ACC112 (cell line): ENCODE data around the gene AGBL1.
"Not testable (repeated sequence)": the region's sequence is repeated elsewhere in the genome, so short reads cannot be mapped to it uniquely, and the experiment has no call there.

Experiments used
- H2AFZ ChIP-seq: fragments of 200-600 bp; sonication (generic); one replicate; pipeline ENCODE4 v1.6.0; 2017; ENCODE audit warnings: antibody characterized with exemption, low read length; ENCODE audit not compliant: unreplicated experiment
- H3K27ac ChIP-seq: fragments of 200-600 bp; sonication (generic); 2 replicates; pipeline ENCODE4 v1.5.1; 2014; ENCODE audit warnings: low read depth, mild to moderate bottlenecking, antibody characterized with exemption, low read length, moderate library complexity
- H3K27me3 ChIP-seq: fragments of 200-600 bp; sonication (generic); 2 replicates; pipeline ENCODE4 v1.6.1; 2014; ENCODE audit warnings: mild to moderate bottlenecking, antibody characterized with exemption, low read length, moderate library complexity, mixed read lengths; ENCODE audit not compliant: insufficient read depth
- H3K36me3 ChIP-seq: fragments of 200-600 bp; sonication (generic); 2 replicates; pipeline ENCODE4 v1.6.1; 2016; ENCODE audit warnings: mild to moderate bottlenecking, antibody characterized with exemption, low read length, moderate library complexity, mixed read lengths; ENCODE audit not compliant: insufficient read depth
- H3K4me1 ChIP-seq: fragments of 200-600 bp; sonication (generic); one replicate; pipeline ENCODE4 v1.6.1; 2016; ENCODE audit warnings: low read length, mixed read lengths; ENCODE audit not compliant: insufficient read depth, unreplicated experiment, control insufficient read depth
- H3K4me3 ChIP-seq: fragments of 200-600 bp; sonication (generic); 2 replicates; pipeline ENCODE4 v1.5.1; 2014; ENCODE audit warnings: mild to moderate bottlenecking, low read depth, low read length
- H3K79me2 ChIP-seq: fragments of 200-600 bp; sonication (generic); one replicate; pipeline ENCODE4 v1.6.0; 2016; ENCODE audit warnings: low read length; ENCODE audit not compliant: control insufficient read depth, unreplicated experiment, insufficient read depth

AGBL1 gene

DNA sequence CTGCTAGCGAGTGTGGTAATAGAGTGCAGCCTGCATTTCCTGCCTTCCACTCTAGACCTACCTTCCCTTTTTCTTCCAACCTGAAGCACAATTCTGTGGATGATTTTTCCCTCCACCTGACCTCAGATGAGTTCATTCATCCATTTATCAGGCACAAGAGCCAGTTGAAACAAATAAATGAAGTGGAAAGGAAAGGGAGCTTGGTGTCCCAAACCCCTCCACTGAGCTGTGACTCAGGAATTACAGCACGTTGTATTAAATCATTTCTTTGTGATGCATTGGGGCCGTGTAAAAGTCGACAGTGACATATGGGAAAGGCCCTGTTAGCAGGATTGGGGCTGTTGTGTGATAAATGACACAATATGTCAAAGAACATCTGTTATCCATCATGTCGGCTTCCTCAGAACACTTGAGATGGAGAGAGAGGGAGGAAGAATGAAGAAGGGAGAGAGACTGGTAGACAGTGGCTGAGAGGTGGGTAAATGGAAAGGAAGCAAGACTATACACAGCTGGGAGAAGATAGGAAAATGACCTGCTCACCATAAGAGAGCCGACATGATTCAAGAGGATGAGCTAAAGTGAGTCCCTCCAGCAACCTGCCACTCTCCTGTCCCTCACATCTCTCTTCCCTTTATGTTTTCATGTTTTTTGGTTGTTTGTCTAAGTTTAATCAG is 366.0 kb downstream of the AGBL1 start:
- H3K79me2 ChIP-seq, result no peaks in the 10 kb centered on the region
- no peak overlapping the region for H2AFZ ChIP-seq
- no peak overlapping the region for H3K4me3 ChIP-seq
- no peak overlapping the region for H3K27ac ChIP-seq
- H3K36me3 ChIP-seq, result no peaks in the 10 kb centered on the region
- H3K4me1 ChIP-seq, result no peaks in the 10 kb centered on the region
- no peaks in the 10 kb centered on the region for H3K27me3 ChIP-seq

DNA sequence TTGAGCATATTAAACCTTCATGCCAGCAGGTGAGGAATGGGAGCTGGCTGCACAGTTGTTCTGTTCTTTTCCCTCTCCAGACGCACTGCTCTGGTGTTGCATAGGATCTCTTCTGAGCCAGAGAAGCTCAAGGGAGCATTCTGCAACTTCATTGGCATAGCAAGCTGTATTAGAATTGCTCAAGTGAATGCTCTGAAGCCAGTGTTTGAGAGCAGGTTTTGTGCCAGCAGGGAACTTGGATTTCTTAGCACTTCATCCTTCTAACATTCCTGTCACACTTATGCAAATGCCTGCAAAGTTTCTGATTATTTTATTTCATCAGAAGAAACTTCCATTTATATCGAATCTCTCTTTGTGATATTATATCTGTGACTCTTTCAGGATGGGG is 366.6 kb downstream of the AGBL1 start:
- H3K79me2 ChIP-seq, result no peaks in the 10 kb centered on the region
- H3K27me3 ChIP-seq, result no peaks in the 10 kb centered on the region
- H3K4me1 ChIP-seq, result no peaks in the 10 kb centered on the region

DNA sequence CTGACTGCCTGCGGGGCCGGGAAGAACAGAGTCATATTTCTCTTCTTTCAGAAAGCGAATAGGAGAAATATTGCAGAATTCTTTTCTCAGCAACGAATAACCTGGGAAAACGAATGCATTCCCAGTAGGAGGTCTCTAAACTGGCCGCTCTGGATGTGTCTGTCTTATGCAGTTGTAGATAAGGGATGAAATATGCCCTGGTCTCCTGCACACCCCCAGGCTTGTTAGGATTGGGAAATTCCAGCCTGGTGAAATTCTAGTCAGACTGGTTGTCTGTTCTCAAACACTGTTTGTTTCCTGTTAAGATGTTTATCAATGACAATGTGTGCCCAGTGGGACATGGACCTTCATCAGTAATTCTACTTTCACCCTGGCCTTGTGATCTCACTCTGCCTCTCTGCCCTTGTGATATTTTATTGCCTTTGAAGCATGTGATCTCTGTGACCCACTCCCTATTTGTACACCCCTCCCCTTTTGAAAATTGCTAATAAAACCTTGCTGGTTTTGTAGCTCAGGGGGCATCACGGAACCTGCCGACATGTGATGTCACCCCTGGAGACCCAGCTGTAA is 385.9 kb downstream of the AGBL1 start:
- H3K27ac ChIP-seq, H3K4me3 ChIP-seq, H3K4me1 ChIP-seq, H2AFZ ChIP-seq, H3K79me2 ChIP-seq, H3K27me3 ChIP-seq, H3K36me3 ChIP-seq: not testable (repeated sequence)

More for the DNA sequence above, 366.6 kb downstream of the AGBL1 start:
- no peaks in the 10 kb centered on the region for H3K36me3 ChIP-seq
- no peak overlapping the region for H2AFZ ChIP-seq
- H3K4me3 ChIP-seq, result no peak overlapping the region
- no peak overlapping the region for H3K27ac ChIP-seq

DNA sequence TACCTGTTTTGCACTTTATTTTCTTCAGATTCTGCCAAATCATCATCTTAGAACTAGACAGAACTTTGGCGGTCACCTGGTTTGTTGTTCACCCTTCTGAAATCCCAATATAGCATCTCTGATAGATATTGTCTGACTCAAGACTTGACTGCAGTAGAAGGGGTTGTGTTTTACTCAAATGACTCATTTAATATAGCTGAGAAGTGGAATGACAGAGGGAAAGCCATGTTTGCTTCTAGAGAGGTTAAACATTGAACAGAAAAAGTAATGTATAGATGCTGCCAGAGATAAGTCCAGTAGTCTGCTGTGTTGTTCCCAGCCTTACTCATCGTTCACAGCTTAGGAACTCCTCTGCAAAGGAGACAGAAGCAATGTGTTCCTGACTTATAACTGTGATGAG is 402.0 kb downstream of the AGBL1 start:
- no peaks in the 10 kb centered on the region for H3K4me1 ChIP-seq
- no peak overlapping the region for H2AFZ ChIP-seq
- no peaks in the 10 kb centered on the region for H3K27me3 ChIP-seq
- no peak overlapping the region for H3K4me3 ChIP-seq
- H3K79me2 ChIP-seq, result no peaks in the 10 kb centered on the region
- H3K27ac ChIP-seq, result no peak overlapping the region
- no peaks in the 10 kb centered on the region for H3K36me3 ChIP-seq

DNA sequence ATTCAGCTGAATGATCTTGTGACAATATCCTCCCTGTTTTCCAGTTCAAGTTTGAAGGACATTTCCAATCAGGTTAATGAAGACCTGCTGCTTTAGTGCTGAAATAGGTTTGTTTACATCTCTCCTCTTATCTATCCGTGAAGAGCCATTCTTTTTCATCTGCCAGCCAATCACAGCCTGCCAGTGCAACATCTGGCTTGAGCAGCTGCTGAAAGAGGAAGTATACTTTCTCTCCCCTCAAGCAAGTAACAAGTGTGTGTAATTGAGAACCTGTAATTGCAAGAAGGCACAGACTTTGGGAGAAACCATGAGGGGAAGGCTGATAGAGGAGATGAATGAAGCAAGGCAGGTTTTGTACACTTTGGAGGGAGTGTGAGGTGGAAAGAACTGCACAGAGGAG is 404.3 kb downstream of the AGBL1 start:
- Histone ChIP-seq H3K4me3 (no peak overlapping the region), H3K27me3 (no peaks in the 10 kb centered on the region), H3K79me2 (no peaks in the 10 kb centered on the region), H3K4me1 (no peaks in the 10 kb centered on the region), H2AFZ (no peak overlapping the region), H3K36me3 (no peaks in the 10 kb centered on the region), H3K27ac (no peak overlapping the region)

DNA sequence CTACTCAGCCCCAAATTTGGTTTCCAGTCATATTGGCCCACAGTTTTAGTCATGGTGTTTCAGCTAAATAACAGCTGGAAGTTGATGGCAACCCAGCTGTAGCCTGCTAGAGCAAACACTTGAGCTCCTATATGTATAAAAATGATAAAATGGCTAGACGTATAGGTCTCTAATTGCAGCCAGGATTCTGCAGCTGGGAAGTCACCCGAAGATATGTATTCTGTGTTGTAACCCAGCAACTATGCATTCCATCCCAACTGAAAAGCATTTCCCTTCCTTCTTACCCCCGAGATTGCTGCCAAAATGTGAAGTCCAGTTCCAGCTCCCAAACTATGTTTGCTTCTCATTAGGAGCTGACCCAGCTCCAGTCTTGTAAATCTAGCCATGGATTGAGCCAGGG is 408.4 kb downstream of the AGBL1 start:
- H3K36me3 ChIP-seq, result no peaks in the 10 kb centered on the region
- H3K4me1 ChIP-seq, result no peaks in the 10 kb centered on the region
- no peak overlapping the region for H2AFZ ChIP-seq
- H3K27ac ChIP-seq, result no peak overlapping the region
- no peaks in the 10 kb centered on the region for H3K79me2 ChIP-seq
- no peak overlapping the region for H3K4me3 ChIP-seq
- H3K27me3 ChIP-seq, result no peaks in the 10 kb centered on the region

DNA sequence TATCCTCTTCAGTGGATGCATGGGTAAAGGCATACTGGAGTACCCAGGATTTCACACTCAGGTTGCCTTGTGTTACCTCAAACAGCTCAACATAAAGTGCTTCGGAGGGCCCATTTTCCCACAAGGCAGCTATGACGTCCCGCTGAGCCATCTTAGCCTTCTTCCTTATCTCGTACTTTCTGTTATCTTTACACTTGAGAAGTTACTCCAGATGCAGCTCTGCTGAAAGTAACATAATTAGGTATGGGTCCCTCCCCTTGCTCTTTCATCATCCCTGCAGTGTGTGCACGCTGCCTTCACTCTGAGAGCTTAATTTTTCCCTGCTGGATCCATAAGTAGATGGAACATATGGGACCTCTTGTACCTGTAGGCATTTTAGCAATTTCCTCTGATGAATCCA is 410.3 kb downstream of the AGBL1 start:
- no peak overlapping the region for H2AFZ ChIP-seq
- no peak overlapping the region for H3K27ac ChIP-seq
- H3K79me2 ChIP-seq, result no peaks in the 10 kb centered on the region
- no peak overlapping the region for H3K4me3 ChIP-seq
- no peaks in the 10 kb centered on the region for H3K27me3 ChIP-seq
- no peaks in the 10 kb centered on the region for H3K4me1 ChIP-seq
- H3K36me3 ChIP-seq, result no peaks in the 10 kb centered on the region

DNA sequence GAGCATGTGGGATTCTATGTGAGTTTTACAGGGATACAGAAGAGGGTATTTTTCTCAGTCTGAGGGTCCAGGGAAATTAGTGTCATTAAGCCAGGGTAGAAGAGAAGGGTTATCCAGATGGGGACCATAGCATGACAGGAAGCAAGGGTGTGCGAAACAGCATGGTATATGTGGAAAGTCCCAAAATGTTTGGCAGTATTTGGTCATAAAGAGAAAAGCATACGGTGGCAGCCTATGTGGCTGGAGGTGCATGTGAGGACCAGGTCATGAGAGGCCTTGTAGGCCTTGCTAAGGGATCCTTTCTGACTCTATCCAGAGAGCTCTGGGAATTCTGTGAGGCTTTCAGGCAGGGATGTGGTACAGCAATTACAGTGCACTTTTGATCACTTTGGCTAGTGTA is 411.4 kb downstream of the AGBL1 start:
- Histone ChIP-seq H3K36me3 (no peaks in the 10 kb centered on the region), H3K4me1 (no peaks in the 10 kb centered on the region), H3K27me3 (no peaks in the 10 kb centered on the region), H2AFZ (no peak overlapping the region), H3K79me2 (no peaks in the 10 kb centered on the region), H3K27ac (no peak overlapping the region), H3K4me3 (no peak overlapping the region)

DNA sequence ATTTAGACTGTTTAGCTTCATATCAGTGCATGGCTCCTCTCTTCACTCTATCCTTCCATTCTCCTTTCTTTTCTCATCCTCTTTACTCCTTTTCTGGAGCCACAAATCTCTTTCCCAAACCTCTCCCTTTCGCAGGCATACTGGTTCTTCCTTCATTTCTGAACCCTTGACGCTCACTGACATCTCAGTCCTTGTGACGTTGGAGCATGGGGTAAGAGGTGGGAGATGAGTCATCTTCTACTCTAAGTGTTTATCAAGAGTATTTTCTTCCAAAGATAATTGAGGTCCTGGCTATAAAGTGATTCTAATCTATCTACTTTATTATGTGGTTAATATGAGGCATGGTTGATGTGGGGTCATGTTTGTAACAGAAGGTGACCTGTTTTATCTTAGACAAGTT is 414.2 kb downstream of the AGBL1 start:
- H3K36me3 ChIP-seq, result no peaks in the 10 kb centered on the region
- H2AFZ ChIP-seq, result no peak overlapping the region
- no peak overlapping the region for H3K4me3 ChIP-seq
- no peaks in the 10 kb centered on the region for H3K79me2 ChIP-seq
- no peak overlapping the region for H3K27ac ChIP-seq
- H3K27me3 ChIP-seq, result no peaks in the 10 kb centered on the region
- H3K4me1 ChIP-seq, result no peaks in the 10 kb centered on the region

DNA sequence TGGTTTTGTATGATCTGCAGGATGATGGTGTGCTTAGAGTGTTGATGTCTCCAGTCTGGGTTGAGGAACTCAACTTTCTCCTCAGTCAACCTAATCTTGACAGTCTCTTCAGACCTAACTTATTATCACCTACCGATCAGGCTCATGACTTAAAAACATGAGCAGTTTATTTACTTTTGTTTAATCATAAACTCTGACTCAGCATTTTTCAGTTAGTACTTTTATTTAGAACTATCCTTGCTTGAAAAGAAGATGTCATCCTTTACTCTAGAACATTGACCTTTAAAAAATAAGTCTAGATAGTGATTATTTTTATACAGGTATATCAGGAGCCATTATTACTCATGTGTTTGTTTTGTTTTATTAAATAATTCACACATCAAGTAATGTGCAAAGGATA is 414.8 kb downstream of the AGBL1 start:
- no peak overlapping the region for H3K27ac ChIP-seq
- H3K4me1 ChIP-seq, result no peaks in the 10 kb centered on the region
- H3K36me3 ChIP-seq, result no peaks in the 10 kb centered on the region
- H3K79me2 ChIP-seq, result no peaks in the 10 kb centered on the region
- H3K4me3 ChIP-seq, result no peak overlapping the region
- H2AFZ ChIP-seq, result no peak overlapping the region
- H3K27me3 ChIP-seq, result no peaks in the 10 kb centered on the region

DNA sequence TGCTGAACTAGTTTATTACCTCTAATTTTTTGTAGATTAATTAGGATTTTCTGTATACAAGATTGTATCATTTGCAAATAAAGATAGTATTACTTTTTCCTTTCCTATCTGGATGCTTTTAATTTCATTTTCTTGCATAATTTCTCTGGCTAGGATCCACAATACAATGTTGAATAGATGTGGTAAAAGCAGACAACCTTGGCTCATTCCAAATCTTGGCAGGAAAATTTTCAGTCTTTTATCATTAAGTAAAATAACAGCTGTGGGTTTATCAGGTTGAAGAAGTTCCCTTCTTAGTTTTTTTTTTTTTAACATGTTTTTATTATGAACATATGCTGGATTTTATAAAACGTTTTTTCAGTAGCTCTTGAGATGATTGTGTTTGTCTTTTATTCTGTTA is 422.6 kb downstream of the AGBL1 start:
- H3K27me3 ChIP-seq, result no peaks in the 10 kb centered on the region
- no peak overlapping the region for H3K4me3 ChIP-seq
- no peak overlapping the region for H2AFZ ChIP-seq
- H3K36me3 ChIP-seq, result no peaks in the 10 kb centered on the region
- no peaks in the 10 kb centered on the region for H3K79me2 ChIP-seq
- no peak overlapping the region for H3K27ac ChIP-seq
- H3K4me1 ChIP-seq, result no peaks in the 10 kb centered on the region
